Keratinocyte (primary cell): ENCODE measurements around the gene CD207.

Source experiments
- EZH2 ChIP-seq: IDR thresholded peaks from one replicate; pipeline ENCODE4 v1.6.1; 2012; ENCODE audit warnings: inconsistent platforms, mild to moderate bottlenecking, low read length, moderate library complexity
- TF ChIP-seq, protein P1 (sequence below), 3 experiments: IDR thresholded peaks in 1 of 3; conservative IDR thresholded peaks in 1 of 3; optimal IDR thresholded peaks in 1 of 3; 2 replicates in 2 of 3; 3 replicates in 1 of 3; pipeline versions ENCODE3 to v1.5.1; 2011; ENCODE audit warnings: low read length in 3 of 3, mild to moderate bottlenecking in 3 of 3, moderate library complexity in 2 of 3, control low read depth in 1 of 3, inconsistent platforms in 1 of 3; ENCODE audit not compliant: insufficient read depth in 2 of 3; ENCODE audit errors: extremely low read depth in 1 of 3

DNA sequence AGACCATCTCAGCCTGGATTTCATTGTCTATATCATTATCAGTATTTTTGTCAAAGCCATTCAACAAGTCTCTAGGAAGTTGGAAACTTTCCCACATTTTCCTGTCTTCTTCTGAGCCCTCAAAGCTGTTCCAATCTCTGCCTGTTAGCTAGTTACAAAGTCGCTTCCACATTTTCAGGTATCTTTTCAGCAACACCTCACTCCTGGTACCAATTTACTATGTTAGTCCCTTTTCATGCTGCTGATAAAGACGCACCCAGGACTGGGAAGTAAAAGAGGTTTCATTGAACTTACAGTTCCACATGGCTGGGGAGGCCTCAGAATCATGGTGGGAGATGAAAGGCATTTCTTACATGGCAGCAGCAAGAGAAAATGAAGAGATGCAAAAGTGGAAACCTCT, 35.9 kb downstream of the CD207 start:
- TF ChIP-seq, protein P1, sequence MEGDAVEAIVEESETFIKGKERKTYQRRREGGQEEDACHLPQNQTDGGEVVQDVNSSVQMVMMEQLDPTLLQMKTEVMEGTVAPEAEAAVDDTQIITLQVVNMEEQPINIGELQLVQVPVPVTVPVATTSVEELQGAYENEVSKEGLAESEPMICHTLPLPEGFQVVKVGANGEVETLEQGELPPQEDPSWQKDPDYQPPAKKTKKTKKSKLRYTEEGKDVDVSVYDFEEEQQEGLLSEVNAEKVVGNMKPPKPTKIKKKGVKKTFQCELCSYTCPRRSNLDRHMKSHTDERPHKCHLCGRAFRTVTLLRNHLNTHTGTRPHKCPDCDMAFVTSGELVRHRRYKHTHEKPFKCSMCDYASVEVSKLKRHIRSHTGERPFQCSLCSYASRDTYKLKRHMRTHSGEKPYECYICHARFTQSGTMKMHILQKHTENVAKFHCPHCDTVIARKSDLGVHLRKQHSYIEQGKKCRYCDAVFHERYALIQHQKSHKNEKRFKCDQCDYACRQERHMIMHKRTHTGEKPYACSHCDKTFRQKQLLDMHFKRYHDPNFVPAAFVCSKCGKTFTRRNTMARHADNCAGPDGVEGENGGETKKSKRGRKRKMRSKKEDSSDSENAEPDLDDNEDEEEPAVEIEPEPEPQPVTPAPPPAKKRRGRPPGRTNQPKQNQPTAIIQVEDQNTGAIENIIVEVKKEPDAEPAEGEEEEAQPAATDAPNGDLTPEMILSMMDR (optimal IDR thresholded peaks at IDR 0.05 in 1 of 3, IDR thresholded peaks at IDR 0.05 in 1 of 3, conservative IDR thresholded peaks at IDR 0.05 in 1 of 3; ENCODE audit: extremely low read depth in 1 of 3, insufficient read depth in 2 of 3, low read length in 3 of 3) = no peak
- TF ChIP-seq EZH2 = no peak
